Bronchial epithelial cell (primary cell): ENCODE measurements around the gene CNTNAP2. TPM values are rescaled to one million over a fixed set of nuclear protein-coding genes. Genes with fewer than 3 reads are reported as not detected.
A peak's percentile ranks its signal among the peaks of the same experiment; 100 is the strongest.

Source experiments
- DNase-seq: peaks from one replicate; pipeline ENCODE4 v3.0.0-alpha.2; 2010; ENCODE audit warnings: low read depth
- FAIRE-seq: peaks from 2 replicates; lab custom pipeline; 2011; peaks lifted over from hg19 to GRCh38; lab: Jason Lieb, UNC
- H3K27me3 ChIP-seq: 2 replicates; pipeline ENCODE4 v1.5.1; 2011; ENCODE audit warnings: low read length; ENCODE audit not compliant: control insufficient read depth, insufficient read depth
- H3K36me3 ChIP-seq: 2 replicates; pipeline ENCODE4 v1.5.1; 2011; ENCODE audit warnings: low read length; ENCODE audit not compliant: control insufficient read depth, insufficient read depth
- H3K4me3 ChIP-seq: 2 replicates; pipeline ENCODE4 v1.5.1; 2011; ENCODE audit warnings: mild to moderate bottlenecking, low read depth, low read length, control low read depth
- total RNA-seq: library from RNA; depleted of rRNA; stranded (reverse); fragments of >200 nt; gene quantifications from 2 replicates; pipeline ENCODE4 v1.2.1, GENCODE V29; 2014
- TF ChIP-seq, protein P1 (sequence below): IDR thresholded peaks from 2 replicates; pipeline ENCODE4 v1.5.1; 2011; ENCODE audit warnings: mild to moderate bottlenecking, moderate library complexity, low read length, control low read depth, inconsistent platforms; ENCODE audit not compliant: insufficient read depth, severe bottlenecking

The CNTNAP2 gene
- total RNA-seq, 1 donor from 2014 or later, result 0.26 TPM

DNA sequence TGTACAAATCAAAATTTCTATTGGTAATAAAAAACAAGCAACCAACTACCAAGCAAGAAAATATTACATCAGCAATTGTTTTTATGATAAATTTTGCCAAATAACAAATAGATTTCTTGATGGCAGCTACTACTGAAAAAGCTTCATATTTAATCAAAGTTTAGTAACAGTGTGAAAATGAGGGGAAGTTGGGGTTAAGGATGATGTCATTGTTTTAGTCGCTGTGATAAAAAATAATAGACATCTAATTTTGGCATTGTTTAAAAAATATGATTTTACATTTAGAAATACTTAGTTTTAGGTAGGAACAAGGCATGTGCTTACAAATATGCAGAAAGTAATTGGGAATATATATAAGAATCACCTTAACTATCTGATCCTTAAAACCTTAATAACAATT, 145.9 kb downstream of the CNTNAP2 start:
- no peaks in the 10 kb centered on the region for H3K36me3 ChIP-seq
- FAIRE-seq (no peak), DNase-seq (no peak)
- TF ChIP-seq, protein P1, sequence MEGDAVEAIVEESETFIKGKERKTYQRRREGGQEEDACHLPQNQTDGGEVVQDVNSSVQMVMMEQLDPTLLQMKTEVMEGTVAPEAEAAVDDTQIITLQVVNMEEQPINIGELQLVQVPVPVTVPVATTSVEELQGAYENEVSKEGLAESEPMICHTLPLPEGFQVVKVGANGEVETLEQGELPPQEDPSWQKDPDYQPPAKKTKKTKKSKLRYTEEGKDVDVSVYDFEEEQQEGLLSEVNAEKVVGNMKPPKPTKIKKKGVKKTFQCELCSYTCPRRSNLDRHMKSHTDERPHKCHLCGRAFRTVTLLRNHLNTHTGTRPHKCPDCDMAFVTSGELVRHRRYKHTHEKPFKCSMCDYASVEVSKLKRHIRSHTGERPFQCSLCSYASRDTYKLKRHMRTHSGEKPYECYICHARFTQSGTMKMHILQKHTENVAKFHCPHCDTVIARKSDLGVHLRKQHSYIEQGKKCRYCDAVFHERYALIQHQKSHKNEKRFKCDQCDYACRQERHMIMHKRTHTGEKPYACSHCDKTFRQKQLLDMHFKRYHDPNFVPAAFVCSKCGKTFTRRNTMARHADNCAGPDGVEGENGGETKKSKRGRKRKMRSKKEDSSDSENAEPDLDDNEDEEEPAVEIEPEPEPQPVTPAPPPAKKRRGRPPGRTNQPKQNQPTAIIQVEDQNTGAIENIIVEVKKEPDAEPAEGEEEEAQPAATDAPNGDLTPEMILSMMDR, result no peak
- no peaks in the 10 kb centered on the region for H3K27me3 ChIP-seq
- no peak overlapping the region for H3K4me3 ChIP-seq

DNA sequence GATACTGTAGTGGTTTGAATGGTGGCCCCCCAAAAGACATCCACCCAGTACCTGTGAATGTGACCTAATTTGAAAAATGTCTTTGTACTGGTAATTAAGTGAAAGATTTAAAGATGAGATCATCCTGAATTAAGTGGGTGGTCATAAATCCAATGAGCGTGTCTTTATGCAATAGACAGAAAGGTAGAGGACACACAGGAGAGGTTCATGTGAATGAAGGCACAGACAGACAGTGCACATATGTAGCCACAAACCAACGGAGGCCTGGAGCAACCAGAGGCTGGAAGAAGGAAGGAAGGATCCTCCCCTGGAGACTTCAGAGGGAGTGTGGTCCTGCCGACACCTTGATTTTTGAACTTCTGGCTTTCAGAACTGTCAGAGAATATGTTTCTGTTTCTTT, 160.3 kb downstream of the CNTNAP2 start:
- TF ChIP-seq, protein P1, result no peak
- H3K36me3 ChIP-seq, result no peaks in the 10 kb centered on the region
- H3K27me3 ChIP-seq, result no peaks in the 10 kb centered on the region
- FAIRE-seq, result no peak
- no peak overlapping the region for H3K4me3 ChIP-seq
- no peak for DNase-seq

DNA sequence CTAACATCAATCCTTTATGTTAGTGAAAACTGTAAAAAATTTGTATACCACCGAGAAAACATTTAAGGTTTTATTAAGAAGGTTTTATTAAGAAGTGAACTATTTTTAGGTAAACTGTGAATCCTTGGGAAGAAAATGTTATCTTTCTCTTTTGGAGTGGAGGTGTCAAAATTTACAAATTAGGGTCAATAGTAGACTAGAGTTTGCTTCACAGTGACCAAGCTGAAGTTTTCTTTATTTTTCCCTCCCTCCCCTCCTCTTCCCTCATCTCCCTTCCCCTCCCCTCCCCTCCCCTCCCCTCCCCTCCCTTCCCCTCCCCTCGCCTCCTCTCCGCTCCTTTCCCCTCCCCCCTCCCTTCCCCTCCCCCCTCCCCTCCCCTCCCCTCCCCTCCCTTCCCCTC, 168.8 kb downstream of the CNTNAP2 start:
- DNase-seq, result no peak
- TF ChIP-seq, protein P1, result no peak
- no peaks in the 10 kb centered on the region for H3K27me3 ChIP-seq
- no peak overlapping the region for H3K4me3 ChIP-seq
- no peaks in the 10 kb centered on the region for H3K36me3 ChIP-seq
- FAIRE-seq, result no peak

DNA sequence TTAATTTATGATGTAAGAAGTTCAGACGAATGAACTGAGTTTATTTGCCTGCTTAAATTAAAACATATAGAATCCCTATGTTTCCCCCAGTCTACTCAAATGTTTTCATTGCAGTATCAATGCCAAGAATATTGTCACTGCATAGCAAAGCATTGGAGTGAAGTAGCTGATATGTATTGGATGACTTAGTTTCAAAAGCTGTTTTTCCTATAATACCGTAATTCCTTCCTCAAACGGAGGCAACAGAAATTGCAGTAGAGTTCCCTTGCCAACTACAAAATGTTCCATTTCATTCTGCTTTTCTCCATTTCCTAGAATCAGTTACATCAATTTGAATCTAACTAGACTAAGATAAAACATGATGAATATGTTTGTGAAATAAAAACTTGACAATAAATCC, 174.1 kb downstream of the CNTNAP2 start:
- Histone ChIP-seq H3K36me3 (no peaks in the 10 kb centered on the region), H3K4me3 (no peak overlapping the region), H3K27me3 (no peaks in the 10 kb centered on the region)
- TF ChIP-seq, protein P1, result no peak
- DNase-seq, result no peak
- no peak for FAIRE-seq

DNA sequence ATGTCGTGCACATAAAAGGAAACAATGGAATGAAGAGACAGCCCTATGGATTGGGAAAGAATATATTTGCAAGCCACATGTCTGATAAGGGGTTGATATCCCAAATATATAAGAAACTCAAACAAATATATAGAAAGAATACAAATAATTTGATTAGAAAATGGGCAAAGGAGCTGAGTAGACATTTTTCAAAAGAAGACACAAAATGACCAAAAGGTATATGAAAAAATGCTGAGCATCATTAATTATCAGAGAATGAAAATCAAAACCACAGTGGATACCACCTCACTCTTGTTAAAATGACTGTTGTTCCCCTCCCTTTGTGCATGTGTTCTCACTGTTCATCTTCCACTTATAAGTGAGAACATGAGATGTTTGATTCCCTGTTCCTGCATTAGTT, 175.3 kb downstream of the CNTNAP2 start:
- FAIRE-seq, result no peak
- H3K27me3 ChIP-seq, result no peaks in the 10 kb centered on the region
- no peak overlapping the region for H3K4me3 ChIP-seq
- TF ChIP-seq, protein P1, result no peak
- no peak for DNase-seq
- no peaks in the 10 kb centered on the region for H3K36me3 ChIP-seq

DNA sequence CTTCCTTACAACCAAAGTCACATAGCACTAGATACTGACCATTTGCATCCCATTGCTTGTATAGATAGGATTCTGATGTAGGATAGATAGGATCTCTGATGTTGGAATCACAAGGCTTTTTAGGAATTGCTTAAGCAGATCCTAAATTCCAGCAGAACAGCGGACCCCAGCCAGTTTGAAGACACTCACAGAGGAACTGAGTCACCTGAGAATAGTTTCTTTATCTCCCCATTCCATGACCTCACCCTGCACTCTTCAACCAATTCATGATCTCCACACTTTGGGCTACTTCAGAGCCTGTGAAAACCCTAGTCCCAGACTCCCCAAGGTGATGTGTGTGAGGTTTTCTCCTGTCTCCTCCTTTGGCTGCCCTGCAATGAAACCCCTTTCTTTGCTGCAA, 179.4 kb downstream of the CNTNAP2 start:
- no peak overlapping the region for H3K4me3 ChIP-seq
- peak; percentile 18 for FAIRE-seq
- H3K36me3 ChIP-seq, result no peaks in the 10 kb centered on the region
- DNase-seq, result no peak
- TF ChIP-seq, protein P1, result no peak
- H3K27me3 ChIP-seq, result no peaks in the 10 kb centered on the region
